Loucy (cell line): ENCODE measurements around the gene SVEP1.

Source experiments
- CTCF ChIP-seq: fragments of 200-600 bp; sonication (generic); conservative IDR thresholded peaks from 2 replicates; pipeline ENCODE4 v1.5.1; 2014; ENCODE audit warnings: mild to moderate bottlenecking, antibody characterized with exemption, low read length
- EZH2phosphoT487 ChIP-seq: fragments of 200-600 bp; IDR thresholded peaks from 2 replicates; pipeline ENCODE4 v1.6.1; 2018; ENCODE audit warnings: antibody characterized with exemption, mild to moderate bottlenecking, moderate library complexity, borderline replicate concordance

- no peak for TF ChIP-seq CTCF
- TF ChIP-seq EZH2phosphoT487 = no peak
Measured at GRCh38 chr9:110571801-110572483, 7.6 kb downstream of the SVEP1 start.
